CD1c-positive myeloid dendritic cell (primary cell): ENCODE data around the gene MYO1C.
"Not testable (repeated sequence)": the region's sequence is repeated elsewhere in the genome, so short reads cannot be mapped to it uniquely, and the experiment has no call there.

ENCODE experiments used
- DNase-seq: peaks from one replicate; pipeline ENCODE4 v3.0.0-alpha.2; 2016; ENCODE audit errors: extremely low spot score

MYO1C gene

DNA sequence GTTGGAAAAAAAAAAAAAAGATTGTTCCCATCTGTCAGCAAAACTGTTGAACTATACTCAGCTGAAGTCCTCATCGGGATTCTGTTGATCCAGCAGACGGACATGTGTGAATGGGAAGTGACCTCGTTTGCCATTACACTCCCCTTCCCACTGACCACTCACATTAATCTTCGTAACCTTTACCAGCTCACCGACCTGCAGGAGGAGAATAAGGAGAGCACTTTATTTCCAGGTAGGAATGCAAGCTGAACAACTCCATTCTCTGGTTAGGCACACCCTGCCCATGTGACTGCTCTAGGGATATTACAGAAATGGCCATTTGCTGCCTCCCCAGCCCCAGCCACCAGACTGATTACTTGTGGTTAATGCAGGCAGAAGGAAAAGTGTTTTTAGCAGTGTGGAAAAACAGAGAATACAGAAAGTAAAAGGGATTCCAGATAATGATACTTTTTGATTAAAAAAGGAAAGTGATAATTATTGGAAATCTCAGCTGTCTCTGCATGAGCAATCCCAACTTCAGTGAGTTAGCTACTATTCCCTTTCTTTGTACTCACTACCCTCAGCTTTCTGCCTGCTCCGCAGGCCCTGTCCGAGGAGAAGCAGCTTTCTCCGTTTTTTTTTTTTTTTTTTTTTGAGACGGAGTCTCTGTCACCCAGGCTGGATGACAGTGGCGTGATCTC lies 68.9 kb downstream of the MYO1C start:
- no peak for DNase-seq

DNA sequence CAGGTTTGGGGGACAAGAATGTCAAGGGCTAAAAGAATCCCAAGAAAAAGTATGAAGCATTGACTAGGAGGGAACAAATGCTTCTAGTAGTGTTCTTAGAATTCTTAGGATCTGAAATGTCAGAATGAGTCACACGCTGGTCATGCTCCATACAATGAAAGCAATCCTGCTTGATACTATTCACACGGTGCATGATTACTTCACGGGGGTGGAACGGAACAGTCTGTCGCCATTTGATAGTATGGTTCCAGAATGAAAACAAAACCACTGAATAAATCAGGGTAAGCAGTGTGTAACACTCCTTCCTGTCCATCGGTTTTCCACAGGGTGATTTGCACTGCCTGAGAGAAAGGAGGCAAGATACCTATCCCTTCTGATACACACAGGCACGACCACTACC lies 69.6 kb downstream of the MYO1C start:
- no peak for DNase-seq

- no peak for DNase-seq
Observed at GRCh38 chr17:1421470-1421869, 71.0 kb downstream of the MYO1C start.

GRCh38 chr17:1420981-1421380 lies 71.5 kb downstream of the MYO1C start:
- DNase-seq, result no peak

- no peak for DNase-seq
Observed at GRCh38 chr17:1420163-1420562, 72.3 kb downstream of the MYO1C start.

- DNase-seq, result not testable (repeated sequence)
Observed at GRCh38 chr17:1418476-1418875, 74.0 kb downstream of the MYO1C start.

- no peak for DNase-seq
Observed at GRCh38 chr17:1416414-1416813, 76.1 kb downstream of the MYO1C start.

- DNase-seq, result no peak
Observed at GRCh38 chr17:1414634-1415033, 77.9 kb downstream of the MYO1C start.
